ENCODE measurements around the gene KNDC1.

Gene KNDC1

DNA sequence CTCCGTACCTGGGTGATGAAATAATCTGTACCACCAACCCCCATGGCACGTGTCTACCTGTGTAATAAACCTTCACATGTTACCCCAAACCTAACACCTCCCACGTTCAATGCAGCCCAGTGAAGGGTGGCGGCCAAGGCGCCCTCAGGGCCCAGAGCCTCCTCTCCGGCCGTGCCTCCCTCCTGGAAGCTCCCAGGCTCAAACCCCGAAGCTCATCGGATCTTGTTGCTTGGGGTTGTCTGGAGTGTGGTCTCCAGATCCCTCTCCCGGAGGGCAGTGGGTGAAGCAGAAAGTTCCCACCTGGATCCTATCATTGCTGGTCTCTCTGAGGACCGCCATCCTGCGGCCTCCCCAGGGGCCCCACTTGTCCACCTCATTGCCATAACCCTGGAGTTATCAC, 9.4 kb upstream of the KNDC1 start:
- TF ChIP-seq SIN3A (IDR thresholded peaks at IDR 0.05; ENCODE audit: borderline replicate concordance, insufficient read depth, low read length) (no peak), FOXP2 (optimal IDR thresholded peaks at IDR 0.05; ENCODE audit: borderline replicate concordance, extremely low read depth, extremely low read length, insufficient read depth) (no peak), POLR2AphosphoS5 (IDR thresholded peaks at IDR 0.05; ENCODE audit: low read depth, low read length) (no peak), TAF1 (IDR thresholded peaks at IDR 0.05; ENCODE audit: borderline replicate concordance, insufficient read depth, low read length) (no peak)
- TF ChIP-seq, protein P1, sequence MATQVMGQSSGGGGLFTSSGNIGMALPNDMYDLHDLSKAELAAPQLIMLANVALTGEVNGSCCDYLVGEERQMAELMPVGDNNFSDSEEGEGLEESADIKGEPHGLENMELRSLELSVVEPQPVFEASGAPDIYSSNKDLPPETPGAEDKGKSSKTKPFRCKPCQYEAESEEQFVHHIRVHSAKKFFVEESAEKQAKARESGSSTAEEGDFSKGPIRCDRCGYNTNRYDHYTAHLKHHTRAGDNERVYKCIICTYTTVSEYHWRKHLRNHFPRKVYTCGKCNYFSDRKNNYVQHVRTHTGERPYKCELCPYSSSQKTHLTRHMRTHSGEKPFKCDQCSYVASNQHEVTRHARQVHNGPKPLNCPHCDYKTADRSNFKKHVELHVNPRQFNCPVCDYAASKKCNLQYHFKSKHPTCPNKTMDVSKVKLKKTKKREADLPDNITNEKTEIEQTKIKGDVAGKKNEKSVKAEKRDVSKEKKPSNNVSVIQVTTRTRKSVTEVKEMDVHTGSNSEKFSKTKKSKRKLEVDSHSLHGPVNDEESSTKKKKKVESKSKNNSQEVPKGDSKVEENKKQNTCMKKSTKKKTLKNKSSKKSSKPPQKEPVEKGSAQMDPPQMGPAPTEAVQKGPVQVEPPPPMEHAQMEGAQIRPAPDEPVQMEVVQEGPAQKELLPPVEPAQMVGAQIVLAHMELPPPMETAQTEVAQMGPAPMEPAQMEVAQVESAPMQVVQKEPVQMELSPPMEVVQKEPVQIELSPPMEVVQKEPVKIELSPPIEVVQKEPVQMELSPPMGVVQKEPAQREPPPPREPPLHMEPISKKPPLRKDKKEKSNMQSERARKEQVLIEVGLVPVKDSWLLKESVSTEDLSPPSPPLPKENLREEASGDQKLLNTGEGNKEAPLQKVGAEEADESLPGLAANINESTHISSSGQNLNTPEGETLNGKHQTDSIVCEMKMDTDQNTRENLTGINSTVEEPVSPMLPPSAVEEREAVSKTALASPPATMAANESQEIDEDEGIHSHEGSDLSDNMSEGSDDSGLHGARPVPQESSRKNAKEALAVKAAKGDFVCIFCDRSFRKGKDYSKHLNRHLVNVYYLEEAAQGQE (IDR thresholded peaks at IDR 0.05; ENCODE audit: insufficient read depth in 1 of 2, low read depth in 2 of 2, low read length in 2 of 2), result no peak

DNA sequence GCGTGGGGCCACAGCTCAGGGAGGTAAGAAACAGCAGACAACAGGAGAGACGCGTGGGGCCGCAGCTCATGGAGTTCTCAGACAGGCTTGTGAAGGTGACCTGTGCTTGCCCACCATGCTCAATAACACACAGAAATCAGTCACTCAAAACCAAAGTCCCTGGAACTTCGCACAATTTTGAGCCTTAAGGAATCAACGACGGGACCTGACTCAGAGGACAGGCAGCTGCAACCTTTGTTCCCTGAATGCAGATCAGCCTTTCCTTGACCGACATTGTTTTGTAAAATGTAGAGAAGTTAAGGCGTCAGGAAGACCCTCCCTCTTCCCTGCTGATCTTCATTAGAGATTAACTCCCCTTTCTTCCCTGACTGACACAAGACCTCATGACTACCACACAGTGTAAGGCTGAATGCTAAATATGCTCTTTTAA, 8.5 kb upstream of the KNDC1 start:
- TF ChIP-seq TAF1 (IDR thresholded peaks at IDR 0.05; ENCODE audit: borderline replicate concordance, insufficient read depth, low read length) (no peak), SIN3A (IDR thresholded peaks at IDR 0.05; ENCODE audit: borderline replicate concordance, insufficient read depth, low read length) (no peak), FOXP2 (optimal IDR thresholded peaks at IDR 0.05; ENCODE audit: borderline replicate concordance, extremely low read depth, extremely low read length, insufficient read depth) (no peak), POLR2AphosphoS5 (IDR thresholded peaks at IDR 0.05; ENCODE audit: low read depth, low read length) (no peak)
- TF ChIP-seq, protein P1 (IDR thresholded peaks at IDR 0.05; ENCODE audit: insufficient read depth in 1 of 2, low read depth in 2 of 2, low read length in 2 of 2), result no peak

DNA sequence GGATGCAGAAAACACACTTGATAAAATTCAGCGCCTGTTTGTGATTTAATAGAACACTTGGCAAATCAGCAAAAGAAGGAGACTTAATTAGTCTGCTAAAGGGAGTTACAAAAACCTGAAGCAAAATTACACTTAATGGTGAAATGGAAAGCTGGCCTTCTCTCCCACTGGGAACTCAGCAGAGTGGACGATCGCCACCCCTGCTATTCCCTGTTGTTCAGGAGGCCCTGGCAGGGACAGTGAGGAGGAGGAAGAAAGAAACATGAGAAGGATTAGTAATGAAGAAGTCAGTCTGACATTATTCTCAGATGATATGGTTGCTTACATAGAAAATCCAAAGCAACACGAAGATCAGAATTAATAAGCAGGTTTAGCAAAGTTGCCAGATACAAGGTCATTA, 5.6 kb upstream of the KNDC1 start:
- TF ChIP-seq SIN3A (IDR thresholded peaks at IDR 0.05; ENCODE audit: borderline replicate concordance, insufficient read depth, low read length) (no peak), TAF1 (IDR thresholded peaks at IDR 0.05; ENCODE audit: borderline replicate concordance, insufficient read depth, low read length) (no peak), FOXP2 (optimal IDR thresholded peaks at IDR 0.05; ENCODE audit: borderline replicate concordance, extremely low read depth, extremely low read length, insufficient read depth) (no peak), POLR2AphosphoS5 (IDR thresholded peaks at IDR 0.05; ENCODE audit: low read depth, low read length) (no peak)
- TF ChIP-seq, protein P1 (IDR thresholded peaks at IDR 0.05; ENCODE audit: insufficient read depth in 1 of 2, low read depth in 2 of 2, low read length in 2 of 2), result no peak

DNA sequence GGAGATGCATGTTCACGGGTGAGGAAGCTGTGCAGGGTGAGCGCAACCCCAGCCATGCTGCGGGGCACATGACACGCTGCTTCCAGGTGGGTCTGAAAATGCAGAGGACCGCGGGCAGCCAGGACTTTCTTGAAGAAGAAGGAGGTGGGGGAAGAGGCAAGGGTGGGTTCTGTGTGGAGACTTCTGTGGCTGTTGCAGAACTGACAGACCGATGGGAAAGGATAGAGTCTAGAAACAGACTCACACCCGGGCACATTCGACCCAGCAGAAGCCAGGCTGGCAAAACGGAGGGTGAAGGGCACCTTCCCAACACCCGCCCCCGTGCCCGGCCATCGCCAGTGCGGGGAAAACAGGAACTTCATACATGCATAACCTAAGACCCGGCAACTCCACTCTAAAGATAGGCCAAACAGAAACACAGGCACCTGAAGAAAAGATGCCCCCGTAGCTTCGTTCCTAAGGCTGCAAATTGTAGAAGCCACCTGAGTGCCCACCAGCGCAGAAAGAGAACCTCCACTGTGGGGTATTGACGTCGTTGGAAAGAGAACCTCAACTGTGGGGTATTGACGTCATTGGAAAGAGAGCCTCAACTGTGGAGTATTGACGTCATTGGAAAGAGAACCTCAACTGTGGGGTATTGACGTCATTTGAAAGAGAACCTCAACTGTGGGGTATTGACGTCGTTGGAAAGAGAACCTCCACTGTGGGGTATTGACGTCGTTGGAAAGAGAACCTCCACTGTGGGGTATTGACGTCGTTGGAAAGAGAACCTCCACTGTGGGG, 4.8 kb upstream of the KNDC1 start:
- TF ChIP-seq, protein P1 (IDR thresholded peaks at IDR 0.05; ENCODE audit: insufficient read depth in 1 of 2, low read depth in 2 of 2, low read length in 2 of 2), result no peak
- no peak for TF ChIP-seq SIN3A (IDR thresholded peaks at IDR 0.05; ENCODE audit: borderline replicate concordance, insufficient read depth, low read length)
- TF ChIP-seq POLR2AphosphoS5 (IDR thresholded peaks at IDR 0.05; ENCODE audit: low read depth, low read length), result no peak
